Heart right ventricle (tissue), 16 donors: ENCODE measurements around the gene ZNF117. TPM values are rescaled to one million over a fixed set of nuclear protein-coding genes. Genes with fewer than 3 reads are reported as not detected.

Experiments
- ATAC-seq, 8 donors: fragments of 200-7000 bp; cut with Tn5 transposase; one replicate each; pipeline ENCODE4 v1.9.1; 2020; ENCODE audit warnings: mild to moderate bottlenecking in 8 of 8, moderate library complexity in 8 of 8, moderate number of reproducible peaks in 1 of 8
- DNase-seq, 2 donors: peaks; one replicate each; pipeline ENCODE4 v3.0.0-alpha.2; 2020
- H3K27ac ChIP-seq, 10 donors: fragments of 200-600 bp; sonication (generic) in 2 of 10; one replicate each; pipeline versions ENCODE4 v1.5.0 to v1.8.0; 2020 to 2022; ENCODE audit warnings: mild to moderate bottlenecking in 3 of 10
- H3K27me3 ChIP-seq, 7 donors: fragments of 200-600 bp; one replicate each; pipeline ENCODE4 v1.8.0; 2021 to 2022; ENCODE audit warnings: mild to moderate bottlenecking in 2 of 7
- H3K36me3 ChIP-seq, 9 donors: fragments of 200-600 bp; sonication (generic) in 1 of 9; one replicate each; pipeline versions ENCODE4 v1.5.0 to v1.8.0; 2020 to 2022; ENCODE audit warnings: mild to moderate bottlenecking in 2 of 9
- H3K4me1 ChIP-seq, 9 donors: fragments of 200-600 bp; sonication (generic) in 1 of 9; one replicate each; pipeline versions ENCODE4 v1.5.0 to v1.8.0; 2020 to 2022; ENCODE audit warnings: mild to moderate bottlenecking in 4 of 9
- H3K4me3 ChIP-seq, 10 donors: fragments of 200-600 bp; sonication (generic) in 2 of 10; one replicate each; pipeline versions ENCODE4 v1.5.0 to v1.8.0; 2020 to 2022; ENCODE audit warnings: mild to moderate bottlenecking in 7 of 10, moderate library complexity in 2 of 10
- H3K9me3 ChIP-seq, 11 donors: fragments of 200-600 bp in 10 of 11; sonication (generic) in 2 of 11; one replicate each; pipeline versions ENCODE4 v1.5.0 to v1.8.0; 2013 to 2022; ENCODE audit warnings: mild to moderate bottlenecking in 2 of 11, control low read depth in 1 of 11, moderate library complexity in 1 of 11
- CTCF ChIP-seq, 9 donors: fragments of 200-600 bp; sonication (generic) in 2 of 9; IDR thresholded peaks; one replicate each; pipeline versions ENCODE4 v1.5.0 to v1.8.0; 2021 to 2022; ENCODE audit warnings: antibody characterized with exemption in 9 of 9, mild to moderate bottlenecking in 5 of 9, moderate library complexity in 1 of 9
- WGBS, 2 donors: extraction: QIAGEN DNeasy Blood & Tissue Kit; methylation state at CpG; one replicate each; pipeline ENCODE4 v1.1.7; 2013; ENCODE audit warnings: inconsistent platforms in 1 of 2; 5-methylcytosine and 5-hydroxymethylcytosine counted together
- intact Hi-C, 10 donors: fragments of 100-400 bp; cut with DNase I; formaldehyde crosslinking; loops; one replicate each; pipeline versions ENCODE4 v1.11.1 to v1.14.2; 2022
- polyA plus RNA-seq, 2 donors: library from polyadenylated mRNA; stranded (reverse); fragments of 200-250 nt; gene quantifications; one replicate each; pipeline ENCODE4 v1.2.3, GENCODE V29; 2013
- total RNA-seq, 10 donors: library from RNA; stranded (reverse); fragmentation: NEBNext Ultra II Directional in 3 of 10; extraction: Animal tissue kit (Norgen Biotek cat#: 25700) in 3 of 10; gene quantifications; one replicate each; pipeline versions ENCODE4 v1.2.1 to v1.2.4, GENCODE V29; 2021 to 2023
- donor health status: Arrhythmogenic right ventricular cardiomyopathy.
- donor health status: ischemic (EF 13 %, LVEDD 7.1; RV severe dilation, severe dysfunction).
- donor health status: healthy with polysubstance abuse.
- donor health status: DM: no; HTN: yes; CAD: no.
- donor health status: DM: no; HTN: no; CAD: no.
- donor health status: ischemic (EF 25% LVEDD 6.9; RV normal size, moderate dysfunction).
- donor health status: ischemic (EF 25% LVEDD 5.7; RV mildly dilated, moderate dysfunction).
- donor health status: healthy.
- donor health status: DM: yes; HTN: yes; CAD: no.
- donor health status: Ischemic cardiomyopathy.
- donor health status: ischemic (EF 35%, LVEDD 5.7; RV mildly dilated, moderate dysfunction).
- donor health status: nonischemic (EF 11% LVEDD 7.7; RV severe dilation, severe dysfunction).
- donor health status: DM: yes; HTN: yes; CAD: no.
- donor health status: PGD.
- donor health status: ischemic (EF 29% LVEDD 5.4; RV normal size, mild dysfunction).
- donor health status: nonischemic (EF 23%, LVEDD 6.1; RV moderate dilation, normal function).

The ZNF117 gene
- total and polyA plus RNA-seq, 12 donors: 1.8 to 8.3 (median 3.1) TPM

GRCh38 chr7:65002972-65003585 is 12.2 kb upstream of the ZNF117 start:
- Histone ChIP-seq H3K4me3 (no peak overlapping the region), H3K9me3 (peaks cover 0 to 38% (median 0%) of the 10 kb centered on the region in 11 donors), H3K27ac (peak overlapping the region in 2 of 10 donors; percentile 3 to 14), H3K27me3 (no peaks in the 10 kb centered on the region), H3K36me3 (peaks cover 0 to 15% (median 0%) of the 10 kb centered on the region in 9 donors), H3K4me1 (peaks cover 7 to 82% (median 53%) of the 10 kb centered on the region in 9 donors)
- ATAC-seq: no peak
- intact Hi-C loops: no loop called here
- DNase-seq: no peak
- TF ChIP-seq CTCF (IDR thresholded peaks at IDR 0.05): no peak
- 95 to 98% methylated on average over 2 of the region's 2 CpGs for WGBS, 2 donors

GRCh38 chr7:65001291-65001814 is 10.5 kb upstream of the ZNF117 start:
- WGBS, 2 donors: 0% methylated on average over 1 of the region's 1 CpG
- H3K4me1 ChIP-seq: peaks cover 7 to 84% (median 48%) of the 10 kb centered on the region in 9 donors
- intact Hi-C loops: no loop called here
- H3K4me3 ChIP-seq: no peak overlapping the region
- ATAC-seq (no peak), DNase-seq (no peak)
- no peak overlapping the region for H3K27ac ChIP-seq
- peaks cover 0 to 56% (median 0%) of the 10 kb centered on the region in 11 donors for H3K9me3 ChIP-seq
- no peaks in the 10 kb centered on the region for H3K27me3 ChIP-seq
- TF ChIP-seq CTCF (IDR thresholded peaks at IDR 0.05): no peak
- peaks cover 0 to 15% (median 0%) of the 10 kb centered on the region in 9 donors for H3K36me3 ChIP-seq

- no peak for TF ChIP-seq CTCF (IDR thresholded peaks at IDR 0.05)
- H3K9me3 ChIP-seq: peaks cover 0 to 75% (median 0%) of the 10 kb centered on the region in 11 donors
- peaks cover 0 to 15% (median 0%) of the 10 kb centered on the region in 9 donors for H3K36me3 ChIP-seq
- H3K27ac ChIP-seq: peak overlapping the region in 6 of 10 donors; percentile 24 to 86 (median 62)
- H3K4me1 ChIP-seq: peaks cover 0 to 67% (median 32%) of the 10 kb centered on the region in 9 donors
- peak in 6 of 8 donors; percentile 30 to 47 (median 32) for ATAC-seq
- no peak overlapping the region for H3K4me3 ChIP-seq
- intact Hi-C loops: loop anchor here in 1 of 10 donors (10.0 kb wide), 1 partner anchor 85 kb away; no protein-coding TSS in a partner anchor
- 73 to 79% methylated on average over 11 of the region's 11 CpGs for WGBS, 2 donors
- no peaks in the 10 kb centered on the region for H3K27me3 ChIP-seq
- DNase-seq: no peak
Measured at GRCh38 chr7:64999165-65000004, 8.5 kb upstream of the ZNF117 start.

GRCh38 chr7:64998865-64999164 is 8.0 kb upstream of the ZNF117 start:
- peak overlapping the region in 8 of 10 donors; percentile 24 to 86 (median 62) for H3K27ac ChIP-seq
- H3K9me3 ChIP-seq: peaks cover 0 to 81% (median 0%) of the 10 kb centered on the region in 11 donors
- DNase-seq (no peak), ATAC-seq (peak in 1 of 8 donors; percentile 3)
- peaks cover 0 to 15% (median 0%) of the 10 kb centered on the region in 9 donors for H3K36me3 ChIP-seq
- 98% methylated on average over 7 of the region's 7 CpGs for WGBS, 2 donors
- H3K27me3 ChIP-seq: no peaks in the 10 kb centered on the region
- peaks cover 0 to 61% (median 26%) of the 10 kb centered on the region in 9 donors for H3K4me1 ChIP-seq
- H3K4me3 ChIP-seq: no peak overlapping the region
- no peak for TF ChIP-seq CTCF (IDR thresholded peaks at IDR 0.05)
- intact Hi-C loops: loop anchor here in 1 of 10 donors (10.0 kb wide), 1 partner anchor 84 kb away; no protein-coding TSS in a partner anchor
